HG03108 (cell line): ENCODE measurements around the gene STAT2.
A peak's percentile ranks its signal among the peaks of the same experiment; 100 is the strongest.
"Not testable (repeated sequence)": the region's sequence is repeated elsewhere in the genome, so short reads cannot be mapped to it uniquely, and the experiment has no call there.

Source experiments
- ATAC-seq: cut with Tn5 transposase; IDR thresholded peaks from one replicate; pipeline ENCODE4 v1.9.1; 2021; ENCODE audit warnings: moderate library complexity; ENCODE audit not compliant: unreplicated experiment

STAT2 gene

GRCh38 chr12:56359851-56360767 lies at the start of gene STAT2:
STAT2 (minus strand) TSS chr12:56360107; CDS start chr12:56356571, 3,536 bp downstream.
- ATAC-seq, result peak; percentile 94

- ATAC-seq, result no peak
These were observed 49.0 kb upstream of the STAT2 start for GRCh38 chr12:56408799-56409417.

GRCh38 chr12:56404227-56404626 lies 44.3 kb upstream of the STAT2 start:
- not testable (repeated sequence) for ATAC-seq

GRCh38 chr12:56401612-56402011 lies 41.7 kb upstream of the STAT2 start:
- not testable (repeated sequence) for ATAC-seq

GRCh38 chr12:56401125-56401524 lies 41.2 kb upstream of the STAT2 start:
- not testable (repeated sequence) for ATAC-seq

- ATAC-seq, result not testable (repeated sequence)
These were observed 39.6 kb upstream of the STAT2 start for GRCh38 chr12:56399466-56399865.

GRCh38 chr12:56398324-56398723 lies 38.4 kb upstream of the STAT2 start:
- ATAC-seq, result no peak

GRCh38 chr12:56392331-56392730 lies 32.4 kb upstream of the STAT2 start:
- no peak for ATAC-seq

GRCh38 chr12:56391721-56392120 lies 31.8 kb upstream of the STAT2 start:
- no peak for ATAC-seq

GRCh38 chr12:56389412-56389811 lies 29.5 kb upstream of the STAT2 start:
- no peak for ATAC-seq

- no peak for ATAC-seq
These were observed 27.3 kb upstream of the STAT2 start for GRCh38 chr12:56387152-56387736.

GRCh38 chr12:56385873-56386272 lies 26.0 kb upstream of the STAT2 start:
- ATAC-seq, result no peak

GRCh38 chr12:56382611-56383010 lies 22.7 kb upstream of the STAT2 start:
- ATAC-seq, result no peak

GRCh38 chr12:56377989-56378316 lies 18.0 kb upstream of the STAT2 start:
- ATAC-seq, result no peak

GRCh38 chr12:56377310-56377988 lies 17.5 kb upstream of the STAT2 start:
- no peak for ATAC-seq

GRCh38 chr12:56375598-56376434 lies 15.9 kb upstream of the STAT2 start:
- peak; percentile 59 for ATAC-seq

- ATAC-seq, result peak; percentile 34
These were observed 15.1 kb upstream of the STAT2 start for GRCh38 chr12:56374726-56375597.

GRCh38 chr12:56373515-56373914 lies 13.6 kb upstream of the STAT2 start:
- no peak for ATAC-seq

GRCh38 chr12:56366948-56367347 lies 7.0 kb upstream of the STAT2 start:
- ATAC-seq, result no peak
